Right atrium auricular region (tissue), 2 donors: ENCODE measurements around the gene XK. TPM values are rescaled to one million over a fixed set of nuclear protein-coding genes. Genes with fewer than 3 reads are reported as not detected.

Experiments used
- DNase-seq: peaks from one replicate; pipeline ENCODE4 v3.0.0-alpha.2; 2019; ENCODE audit warnings: low spot score
- H3K27ac ChIP-seq, 2 donors: fragments of 200-600 bp; sonication (generic); 1 replicate in 1 of 2; 2 replicates in 1 of 2; pipeline ENCODE4 v1.5.1; 2016 to 2019
- H3K27me3 ChIP-seq, 2 donors: fragments of 200-600 bp; sonication (generic); one replicate each; pipeline versions ENCODE4 v1.5.1 to v1.6.0; 2017 to 2019
- H3K36me3 ChIP-seq: fragments of 200-600 bp; sonication (generic); one replicate; pipeline ENCODE4 v1.5.1; 2016
- H3K4me1 ChIP-seq, 2 donors: fragments of 200-600 bp; sonication (generic); one replicate each; pipeline versions ENCODE4 v1.5.1 to v1.6.0; 2017 to 2019
- H3K4me3 ChIP-seq, 2 donors: fragments of 200-600 bp; sonication (generic); 1 replicate in 1 of 2; 2 replicates in 1 of 2; pipeline ENCODE4 v1.5.1; 2017 to 2019; ENCODE audit warnings: mild to moderate bottlenecking in 1 of 2, moderate library complexity in 1 of 2
- H3K9me3 ChIP-seq, 2 donors: fragments of 200-600 bp; sonication (generic); one replicate each; pipeline ENCODE4 v1.5.1; 2019
- total RNA-seq, 2 donors: library from RNA; depleted of rRNA; stranded (reverse); fragments of >200 nt; gene quantifications; one replicate each; pipeline ENCODE4 v1.1.0, GENCODE V29; 2016
- TF ChIP-seq, protein P1 (sequence below), 2 donors: fragments of 200-600 bp; sonication (generic); IDR thresholded peaks; one replicate each; pipeline ENCODE4 v1.5.1; 2019; ENCODE audit warnings: antibody characterized with exemption in 2 of 2

Gene XK
- total RNA-seq, 2 donors from 2014 or later = 5.1 to 10.1 TPM

- H3K27me3 ChIP-seq = no peaks in the 10 kb centered on the region
- DNase-seq = no peak
- no peak overlapping the region for H3K27ac ChIP-seq
- H3K36me3 ChIP-seq = no peaks in the 10 kb centered on the region
- H3K4me1 ChIP-seq = no peaks in the 10 kb centered on the region
- no peaks in the 10 kb centered on the region for H3K9me3 ChIP-seq
- TF ChIP-seq, protein P1, sequence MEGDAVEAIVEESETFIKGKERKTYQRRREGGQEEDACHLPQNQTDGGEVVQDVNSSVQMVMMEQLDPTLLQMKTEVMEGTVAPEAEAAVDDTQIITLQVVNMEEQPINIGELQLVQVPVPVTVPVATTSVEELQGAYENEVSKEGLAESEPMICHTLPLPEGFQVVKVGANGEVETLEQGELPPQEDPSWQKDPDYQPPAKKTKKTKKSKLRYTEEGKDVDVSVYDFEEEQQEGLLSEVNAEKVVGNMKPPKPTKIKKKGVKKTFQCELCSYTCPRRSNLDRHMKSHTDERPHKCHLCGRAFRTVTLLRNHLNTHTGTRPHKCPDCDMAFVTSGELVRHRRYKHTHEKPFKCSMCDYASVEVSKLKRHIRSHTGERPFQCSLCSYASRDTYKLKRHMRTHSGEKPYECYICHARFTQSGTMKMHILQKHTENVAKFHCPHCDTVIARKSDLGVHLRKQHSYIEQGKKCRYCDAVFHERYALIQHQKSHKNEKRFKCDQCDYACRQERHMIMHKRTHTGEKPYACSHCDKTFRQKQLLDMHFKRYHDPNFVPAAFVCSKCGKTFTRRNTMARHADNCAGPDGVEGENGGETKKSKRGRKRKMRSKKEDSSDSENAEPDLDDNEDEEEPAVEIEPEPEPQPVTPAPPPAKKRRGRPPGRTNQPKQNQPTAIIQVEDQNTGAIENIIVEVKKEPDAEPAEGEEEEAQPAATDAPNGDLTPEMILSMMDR (IDR thresholded peaks at IDR 0.05) = no peak
- H3K4me3 ChIP-seq = no peak overlapping the region
Measured at GRCh38 chrX:37746951-37747350, 61.4 kb downstream of the XK start.

DNA sequence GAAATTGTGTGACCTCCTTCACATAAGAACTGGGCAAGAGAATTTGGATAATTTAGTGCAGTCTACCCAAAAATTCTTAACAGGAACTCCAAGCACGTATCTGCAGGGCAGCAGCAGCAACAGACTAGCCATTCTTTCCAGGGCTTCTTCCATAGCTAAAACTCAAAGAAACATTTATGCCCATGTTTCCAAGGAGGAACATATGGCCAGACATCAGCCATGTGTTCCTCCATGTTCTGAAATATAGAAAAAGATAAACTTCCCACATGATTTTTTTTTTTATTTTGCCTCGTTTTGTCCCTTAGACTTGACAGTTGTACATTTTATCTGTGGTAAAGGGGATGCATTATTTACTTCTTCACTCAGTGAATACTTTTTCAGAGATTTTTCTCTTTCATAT, 66.7 kb downstream of the XK start:
- Histone ChIP-seq H3K36me3 (no peaks in the 10 kb centered on the region), H3K27me3 (no peaks in the 10 kb centered on the region), H3K9me3 (no peaks in the 10 kb centered on the region), H3K27ac (no peak overlapping the region), H3K4me1 (no peaks in the 10 kb centered on the region), H3K4me3 (no peak overlapping the region)
- TF ChIP-seq, protein P1 (IDR thresholded peaks at IDR 0.05) = no peak
- DNase-seq = no peak

GRCh38 chrX:37752936-37753335, 67.3 kb downstream of the XK start:
- TF ChIP-seq, protein P1 (IDR thresholded peaks at IDR 0.05) = no peak
- H3K27ac ChIP-seq = no peak overlapping the region

DNA sequence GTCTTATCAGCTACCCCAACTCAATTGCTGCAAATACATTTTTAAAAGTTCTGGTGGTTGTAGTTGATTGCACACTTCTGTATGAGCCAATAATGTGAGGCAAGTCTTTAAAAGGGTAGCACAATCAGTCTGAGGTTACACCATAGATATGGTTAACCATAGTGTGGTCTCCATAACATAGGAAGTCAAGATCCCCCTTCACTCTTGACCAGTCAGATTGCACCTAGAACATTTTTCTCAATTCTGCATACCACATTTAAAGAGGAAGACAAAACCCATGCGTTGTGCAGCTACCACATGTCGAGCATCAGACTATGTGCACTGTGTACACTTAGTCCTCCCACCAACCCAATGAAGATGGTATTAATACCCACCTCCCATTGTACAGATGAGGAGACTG, 67.8 kb downstream of the XK start:
- H3K9me3 ChIP-seq = no peaks in the 10 kb centered on the region
- TF ChIP-seq, protein P1 (IDR thresholded peaks at IDR 0.05) = no peak
- H3K4me1 ChIP-seq = no peaks in the 10 kb centered on the region
- no peaks in the 10 kb centered on the region for H3K27me3 ChIP-seq
- H3K27ac ChIP-seq = no peak overlapping the region
- no peaks in the 10 kb centered on the region for H3K36me3 ChIP-seq
- H3K4me3 ChIP-seq = no peak overlapping the region
- no peak for DNase-seq

More at GRCh38 chrX:37752936-37753335, 67.3 kb downstream of the XK start:
- no peaks in the 10 kb centered on the region for H3K9me3 ChIP-seq
- H3K27me3 ChIP-seq = no peaks in the 10 kb centered on the region
- DNase-seq = no peak
- no peaks in the 10 kb centered on the region for H3K36me3 ChIP-seq
- H3K4me3 ChIP-seq = no peak overlapping the region
- no peaks in the 10 kb centered on the region for H3K4me1 ChIP-seq

GRCh38 chrX:37754516-37754915, 68.9 kb downstream of the XK start:
- no peak overlapping the region for H3K4me3 ChIP-seq
- H3K4me1 ChIP-seq = no peaks in the 10 kb centered on the region
- no peaks in the 10 kb centered on the region for H3K27me3 ChIP-seq
- H3K27ac ChIP-seq = no peak overlapping the region
- H3K36me3 ChIP-seq = no peaks in the 10 kb centered on the region
- no peaks in the 10 kb centered on the region for H3K9me3 ChIP-seq
- TF ChIP-seq, protein P1 (IDR thresholded peaks at IDR 0.05) = no peak
- DNase-seq = no peak

DNA sequence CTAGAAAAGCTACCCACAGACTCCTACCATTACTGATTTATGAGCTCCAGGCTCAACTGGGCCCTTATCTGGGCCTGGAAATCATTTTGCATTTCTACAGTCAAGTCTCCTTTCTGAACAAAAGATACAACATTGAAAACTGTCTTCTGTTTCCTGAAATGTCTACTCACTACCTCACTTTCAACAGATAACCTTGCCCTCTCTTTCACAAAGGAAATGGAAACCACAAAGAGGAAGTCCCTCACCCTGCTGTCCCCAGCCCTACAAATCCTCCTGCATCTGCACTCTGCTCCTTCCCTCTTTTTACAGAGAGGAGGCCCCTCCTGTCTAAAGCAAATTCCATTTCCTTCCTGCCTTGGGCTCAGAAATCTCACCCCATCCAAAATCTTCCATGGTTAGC, 69.4 kb downstream of the XK start:
- H3K27ac ChIP-seq = no peak overlapping the region
- H3K4me3 ChIP-seq = no peak overlapping the region
- no peaks in the 10 kb centered on the region for H3K4me1 ChIP-seq
- no peaks in the 10 kb centered on the region for H3K27me3 ChIP-seq
- no peaks in the 10 kb centered on the region for H3K36me3 ChIP-seq
- H3K9me3 ChIP-seq = no peaks in the 10 kb centered on the region
- TF ChIP-seq, protein P1 (IDR thresholded peaks at IDR 0.05) = no peak
- DNase-seq = no peak
